H9 (cell line): ENCODE results near the gene PCYT2. TPM values are rescaled to one million over a fixed set of nuclear protein-coding genes. Genes with fewer than 3 reads are reported as not detected.
A peak's percentile ranks its signal among the peaks of the same experiment; 100 is the strongest.

ENCODE experiments used
- DNase-seq: peaks from one replicate; pipeline ENCODE4 v3.0.0-alpha.2; 2017
- H2AFZ ChIP-seq: one replicate; pipeline ENCODE4 v1.6.1; 2013; ENCODE audit warnings: mild to moderate bottlenecking, low read length, control low read depth, moderate library complexity
- H2AK5ac ChIP-seq: 2 replicates; pipeline ENCODE4 v1.6.1; 2013; ENCODE audit warnings: low read length, control low read depth, mixed read lengths; ENCODE audit not compliant: insufficient read length
- H2BK120ac ChIP-seq: one replicate; pipeline ENCODE4 v1.6.1; 2013; ENCODE audit warnings: low read depth, mild to moderate bottlenecking, low read length, control low read depth, inconsistent platforms; ENCODE audit not compliant: poor library complexity, severe bottlenecking
- H2BK12ac ChIP-seq: 2 replicates; pipeline ENCODE4 v1.6.1; 2013; ENCODE audit warnings: low read length, control low read depth, mixed read lengths, low read depth; ENCODE audit not compliant: insufficient read length
- H2BK15ac ChIP-seq: 2 replicates; pipeline ENCODE4 v1.6.1; 2013; ENCODE audit warnings: low read depth, low read length, control low read depth
- H2BK20ac ChIP-seq: one replicate; pipeline ENCODE4 v1.6.1; 2013; ENCODE audit warnings: low read depth, mild to moderate bottlenecking, low read length, control low read depth, inconsistent platforms; ENCODE audit not compliant: poor library complexity, severe bottlenecking
- H2BK5ac ChIP-seq: 2 replicates; pipeline ENCODE4 v1.6.1; 2013; ENCODE audit warnings: low read length, control low read depth, mixed read lengths; ENCODE audit not compliant: insufficient read length
- H3K14ac ChIP-seq: 2 replicates; pipeline ENCODE4 v1.6.1; 2013; ENCODE audit warnings: low read length, control low read depth; ENCODE audit not compliant: insufficient read depth
- H3K18ac ChIP-seq: 2 replicates; pipeline ENCODE4 v1.6.1; 2013; ENCODE audit warnings: low read depth, mild to moderate bottlenecking, mixed read lengths, low read length, control low read depth; ENCODE audit not compliant: insufficient read length
- H3K23ac ChIP-seq: 2 replicates; pipeline ENCODE4 v1.6.1; 2013; ENCODE audit warnings: low read length, control low read depth, mixed read lengths, low read depth; ENCODE audit not compliant: insufficient read length
- H3K23me2 ChIP-seq: 2 replicates; pipeline ENCODE4 v1.6.1; 2013; ENCODE audit warnings: low read depth, mild to moderate bottlenecking, mixed read lengths, low read length, control low read depth; ENCODE audit not compliant: insufficient read length, poor library complexity, severe bottlenecking
- H3K27ac ChIP-seq: 2 replicates; pipeline ENCODE4 v1.5.1; 2013; ENCODE audit warnings: low read length, control low read depth, mixed read lengths, low read depth; ENCODE audit not compliant: insufficient read length
- H3K27me3 ChIP-seq: 2 replicates; pipeline ENCODE4 v1.6.1; 2013; ENCODE audit warnings: low read length, control low read depth, inconsistent platforms; ENCODE audit not compliant: insufficient read depth
- H3K4ac ChIP-seq: 2 replicates; pipeline ENCODE4 v1.6.1; 2013; ENCODE audit warnings: low read depth, mild to moderate bottlenecking, control low read depth, inconsistent platforms, low read length, moderate library complexity
- H3K4me1 ChIP-seq: 2 replicates; pipeline ENCODE4 v1.6.1; 2013; ENCODE audit warnings: low read length, control low read depth, inconsistent platforms; ENCODE audit not compliant: insufficient read depth
- H3K4me2 ChIP-seq: 2 replicates; pipeline ENCODE4 v1.6.1; 2013; ENCODE audit warnings: low read length, control low read depth, mixed read lengths; ENCODE audit not compliant: insufficient read length, insufficient read depth
- H3K56ac ChIP-seq: 2 replicates; pipeline ENCODE4 v1.6.1; 2013; ENCODE audit warnings: low read depth, mild to moderate bottlenecking, mixed read lengths, low read length, control low read depth; ENCODE audit not compliant: insufficient read length
- H3K79me1 ChIP-seq: 2 replicates; pipeline ENCODE4 v1.6.1; 2013; ENCODE audit warnings: low read depth, mild to moderate bottlenecking, moderate library complexity, low read length, control low read depth, inconsistent platforms; ENCODE audit not compliant: insufficient read depth, poor library complexity, severe bottlenecking
- H3K79me2 ChIP-seq: 2 replicates; pipeline ENCODE4 v1.6.1; 2013; ENCODE audit warnings: low read length, control low read depth, inconsistent platforms; ENCODE audit not compliant: insufficient read depth
- H3K9ac ChIP-seq: 2 replicates; pipeline ENCODE4 v1.6.1; 2013; ENCODE audit warnings: low read length, control low read depth, mixed read lengths; ENCODE audit not compliant: insufficient read length; ENCODE audit errors: extremely low read depth
- H3K9me3 ChIP-seq: one replicate; pipeline ENCODE4 v1.6.1; 2013; ENCODE audit warnings: low read depth, low read length, inconsistent platforms; ENCODE audit not compliant: control insufficient read depth
- H3T11ph ChIP-seq: one replicate; pipeline ENCODE4 v1.6.1; 2013; ENCODE audit warnings: mild to moderate bottlenecking, low read length, control low read depth, inconsistent platforms
- H4K20me1 ChIP-seq: one replicate; pipeline ENCODE4 v1.6.1; 2013; ENCODE audit not compliant: control insufficient read depth, insufficient read length, insufficient read depth
- H4K5ac ChIP-seq: 2 replicates; pipeline ENCODE4 v1.6.1; 2013; ENCODE audit warnings: low read depth, mild to moderate bottlenecking, mixed read lengths, low read length, control low read depth; ENCODE audit not compliant: insufficient read length
- H4K8ac ChIP-seq: replicated peaks from 2 replicates; pipeline ENCODE4 v1.6.1; 2013; ENCODE audit warnings: low read length, control low read depth, mixed read lengths, low read depth; ENCODE audit not compliant: insufficient read length
- H4K91ac ChIP-seq: 2 replicates; pipeline ENCODE4 v1.6.1; 2013; ENCODE audit warnings: low read depth, mild to moderate bottlenecking, moderate library complexity, mixed read lengths, low read length, control low read depth; ENCODE audit not compliant: insufficient read length
- H3K27ac Mint-ChIP-seq, 3 experiments: 2 replicates in 2 of 3; 3 replicates in 1 of 3; pipeline ENCODE4 v1.8.0; 2020 to 2021; ENCODE audit warnings: mixed read lengths in 3 of 3, mild to moderate bottlenecking in 1 of 3, moderate library complexity in 1 of 3
- H3K27me3 Mint-ChIP-seq: 2 replicates; pipeline ENCODE4 v1.8.0; 2021; ENCODE audit warnings: low read depth, mild to moderate bottlenecking, moderate library complexity, mixed read lengths
- H3K36me3 Mint-ChIP-seq, 3 experiments: 2 replicates in 2 of 3; 3 replicates in 1 of 3; pipeline ENCODE4 v1.8.0; 2020 to 2021; ENCODE audit warnings: low read depth in 3 of 3, mixed read lengths in 3 of 3; ENCODE audit not compliant: insufficient read depth in 1 of 3
- H3K4me1 Mint-ChIP-seq, 2 experiments: 2 replicates each; pipeline ENCODE4 v1.8.0; 2020; ENCODE audit warnings: mixed read lengths in 2 of 2
- H3K4me3 Mint-ChIP-seq, 2 experiments: 2 replicates in 1 of 2; 3 replicates in 1 of 2; pipeline ENCODE4 v1.8.0; 2020 to 2021; ENCODE audit warnings: mild to moderate bottlenecking in 2 of 2, mixed read lengths in 2 of 2, moderate library complexity in 1 of 2
- H3K9me3 Mint-ChIP-seq, 2 experiments: 2 replicates in 1 of 2; 3 replicates in 1 of 2; pipeline ENCODE4 v1.8.0; 2020; ENCODE audit warnings: mild to moderate bottlenecking in 2 of 2, mixed read lengths in 2 of 2, moderate library complexity in 1 of 2
- CTCF ChIP-seq: fragments of 200-600 bp; sonication (generic); conservative IDR thresholded peaks from 3 replicates; pipeline ENCODE4 v1.8.0; 2021; ENCODE audit warnings: antibody characterized with exemption, mild to moderate bottlenecking
- WGBS: extraction: QIAGEN DNeasy Blood & Tissue Kit; methylation state at CpG from one replicate; pipeline ENCODE4 v1.1.7; 2013; ENCODE audit warnings: missing lambda C conversion rate, low lambda C conversion rate, mixed read lengths; ENCODE audit not compliant: insufficient read length; ENCODE audit errors: extremely low coverage; 5-methylcytosine and 5-hydroxymethylcytosine counted together
- total RNA-seq: library from RNA; stranded (reverse); gene quantifications from 2 replicates; pipeline ENCODE4 v1.2.1, GENCODE V29; 2021

Gene PCYT2
- total RNA-seq, 1 experiment from 2014 or later, result 24.5 TPM

- H3K27me3 Mint-ChIP-seq, result peaks cover 20% of the 10 kb centered on the region
- Histone ChIP-seq H3K14ac (no peak overlapping the region), H2AFZ (no peak overlapping the region), H3K4me2 (peak overlapping the region; percentile 15), H4K5ac (no peak overlapping the region), H3K23me2 (peaks cover 11% of the 10 kb centered on the region), H2BK12ac (no peak overlapping the region), H3K23ac (no peak overlapping the region), H4K20me1 (no peaks in the 10 kb centered on the region), H4K91ac (no peak overlapping the region), H3K9me3 (no peaks in the 10 kb centered on the region), H3K18ac (no peak overlapping the region), H2BK120ac (no peak overlapping the region), H3K56ac (no peak overlapping the region), H2BK20ac (no peak overlapping the region), H2BK5ac (no peak overlapping the region), H3K4me1 (peaks cover 3% of the 10 kb centered on the region; the same call in 1 of the 2 replicates), H4K8ac (no peak overlapping the region), H2AK5ac (no peak overlapping the region), H3K27ac (no peak overlapping the region), H3K79me2 (peaks cover 16% of the 10 kb centered on the region; the same call in 1 of the 2 replicates), H3T11ph (no peak overlapping the region), H3K4ac (no peak overlapping the region), H3K79me1 (peaks cover 2% of the 10 kb centered on the region), H3K27me3 (no peaks in the 10 kb centered on the region; the same call in 1 of the 2 replicates), H2BK15ac (no peak overlapping the region), H3K9ac (peak overlapping the region; percentile 38)
- H3K36me3 Mint-ChIP-seq, result peaks cover 4 to 7% (median 5%) of the 10 kb centered on the region in 3 experiments; a peak in 6 of 7 replicates
- no CpG with 5 or more reads among the region's 78 CpGs for WGBS
- DNase-seq, result no peak
- H3K27ac Mint-ChIP-seq, result no peak overlapping the region
- peak overlapping the region; percentile 72 to 79; a peak in 4 of 5 replicates for H3K4me3 Mint-ChIP-seq
- TF ChIP-seq CTCF, result no peak
- peaks cover 31 to 39% of the 10 kb centered on the region in 2 experiments for H3K4me1 Mint-ChIP-seq
- no peaks in the 10 kb centered on the region for H3K9me3 Mint-ChIP-seq
Observed at GRCh38 chr17:81927152-81927652, 16.0 kb upstream of the PCYT2 start.
